Neural progenitor cell (in vitro differentiated cells): ENCODE data around the gene CHCHD6.

Source experiments
- EZH2 ChIP-seq: fragments of 200-600 bp; sonication (generic); IDR thresholded peaks from 2 replicates; pipeline ENCODE4 v1.6.1; 2017; ENCODE audit warnings: antibody characterized with exemption, mild to moderate bottlenecking, moderate library complexity
- EZH2phosphoT487 ChIP-seq: fragments of 200-600 bp; sonication (generic); IDR thresholded peaks from 2 replicates; pipeline ENCODE4 v1.6.1; 2017; ENCODE audit warnings: antibody characterized with exemption
- TF ChIP-seq, protein P1 (sequence below): fragments of 200-600 bp; sonication (generic); IDR thresholded peaks from 2 replicates; pipeline ENCODE4 v1.5.1; 2017; ENCODE audit warnings: antibody characterized with exemption, mild to moderate bottlenecking

DNA sequence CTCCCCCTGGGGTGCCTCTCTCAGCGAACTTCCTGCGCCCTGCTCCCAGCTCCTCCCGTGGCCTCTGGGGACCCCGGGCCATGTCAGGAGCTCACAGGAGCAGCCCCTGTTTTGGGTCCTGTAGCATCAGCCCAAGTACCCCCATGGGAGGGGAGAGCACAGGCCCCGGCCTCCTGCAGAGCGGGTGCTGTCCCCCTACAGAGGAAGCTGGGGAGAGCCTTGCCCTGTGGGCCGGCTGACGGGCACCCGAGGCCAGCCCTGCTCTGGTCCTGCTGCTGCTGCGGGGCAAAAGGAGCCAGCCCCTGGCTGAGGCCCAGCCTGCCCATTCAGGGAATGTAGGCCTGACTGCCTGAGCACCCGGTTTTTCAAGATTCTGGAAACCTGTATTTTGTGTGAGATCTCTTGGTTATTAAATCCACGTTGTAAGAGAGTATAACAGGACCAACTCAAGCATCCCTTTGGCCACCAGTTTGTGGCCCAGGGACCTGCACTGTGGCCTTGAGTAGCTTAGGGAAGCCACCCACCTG is 291.3 kb downstream of the CHCHD6 start:
- TF ChIP-seq, protein P1, sequence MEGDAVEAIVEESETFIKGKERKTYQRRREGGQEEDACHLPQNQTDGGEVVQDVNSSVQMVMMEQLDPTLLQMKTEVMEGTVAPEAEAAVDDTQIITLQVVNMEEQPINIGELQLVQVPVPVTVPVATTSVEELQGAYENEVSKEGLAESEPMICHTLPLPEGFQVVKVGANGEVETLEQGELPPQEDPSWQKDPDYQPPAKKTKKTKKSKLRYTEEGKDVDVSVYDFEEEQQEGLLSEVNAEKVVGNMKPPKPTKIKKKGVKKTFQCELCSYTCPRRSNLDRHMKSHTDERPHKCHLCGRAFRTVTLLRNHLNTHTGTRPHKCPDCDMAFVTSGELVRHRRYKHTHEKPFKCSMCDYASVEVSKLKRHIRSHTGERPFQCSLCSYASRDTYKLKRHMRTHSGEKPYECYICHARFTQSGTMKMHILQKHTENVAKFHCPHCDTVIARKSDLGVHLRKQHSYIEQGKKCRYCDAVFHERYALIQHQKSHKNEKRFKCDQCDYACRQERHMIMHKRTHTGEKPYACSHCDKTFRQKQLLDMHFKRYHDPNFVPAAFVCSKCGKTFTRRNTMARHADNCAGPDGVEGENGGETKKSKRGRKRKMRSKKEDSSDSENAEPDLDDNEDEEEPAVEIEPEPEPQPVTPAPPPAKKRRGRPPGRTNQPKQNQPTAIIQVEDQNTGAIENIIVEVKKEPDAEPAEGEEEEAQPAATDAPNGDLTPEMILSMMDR = no peak
- TF ChIP-seq EZH2 = no peak
- no peak for TF ChIP-seq EZH2phosphoT487
